ENCODE data around the gene MBD3L2. TPM values are rescaled to one million over a fixed set of nuclear protein-coding genes. Genes with fewer than 3 reads are reported as not detected.
"Not testable (repeated sequence)": the region's sequence is repeated elsewhere in the genome, so short reads cannot be mapped to it uniquely, and the experiment has no call there.

The MBD3L2 gene
- total RNA-seq (not detected), polyA plus RNA-seq (not detected)

GRCh38 chr19:7049021-7049420 is at the start of gene MBD3L2:
Gene MBD3L2, plus strand, starts transcription at chr19:7049321. Its CDS starts 53 bp downstream, at chr19:7049374.
- intact Hi-C loops (cut with DNase I); H3K36me3 ChIP-seq; H3K4me1 ChIP-seq; H3K4me3 ChIP-seq; DNase-seq; H3K27me3 ChIP-seq; H3K27ac ChIP-seq; FAIRE-seq; ATAC-seq; H3K9me3 ChIP-seq: not testable (repeated sequence)
- no CpG with 5 or more reads among the region's 7 CpGs for WGBS, 2 donors

GRCh38 chr19:6999933-7000332 is 49.2 kb upstream of the MBD3L2 start:
- H3K27ac ChIP-seq, result no peak overlapping the region
- H3K4me1 ChIP-seq, result no peaks in the 10 kb centered on the region
- 46 to 63% methylated on average over 7 of the region's 7 CpGs for WGBS, 2 donors
- no peak overlapping the region for H3K4me3 ChIP-seq
- no peak for FAIRE-seq
- no peaks in the 10 kb centered on the region for H3K9me3 ChIP-seq
- intact Hi-C loops (cut with DNase I), result no loop called here
- no peak for DNase-seq
- ATAC-seq, result no peak
- H3K27me3 ChIP-seq, result peaks cover 0 to 5% (median 0%) of the 10 kb centered on the region in 4 donors
- no peak for TF ChIP-seq CTCF (IDR thresholded peaks at IDR 0.05)
- no peaks in the 10 kb centered on the region for H3K36me3 ChIP-seq

- no peak overlapping the region for H3K27ac ChIP-seq
- ATAC-seq (peak in 1 of 4 donors; percentile 64), DNase-seq (no peak), FAIRE-seq (no peak)
- H3K4me1 ChIP-seq, result no peaks in the 10 kb centered on the region
- no peak overlapping the region for H3K4me3 ChIP-seq
- intact Hi-C loops (cut with DNase I), result no loop called here
- no peaks in the 10 kb centered on the region for H3K36me3 ChIP-seq
- H3K9me3 ChIP-seq, result no peaks in the 10 kb centered on the region
- 45 to 51% methylated on average over 3 of the region's 3 CpGs for WGBS, 2 donors
- peaks cover 0 to 5% (median 0%) of the 10 kb centered on the region in 4 donors for H3K27me3 ChIP-seq
- no peak for TF ChIP-seq CTCF (IDR thresholded peaks at IDR 0.05)
These were observed 48.8 kb upstream of the MBD3L2 start for GRCh38 chr19:7000333-7000732.

GRCh38 chr19:7000816-7001215 is 48.3 kb upstream of the MBD3L2 start:
- no peak for DNase-seq
- FAIRE-seq, result no peak
- H3K4me3 ChIP-seq, result no peak overlapping the region
- ATAC-seq, result no peak
- H3K27ac ChIP-seq, result no peak overlapping the region
- peaks cover 0 to 5% (median 0%) of the 10 kb centered on the region in 4 donors for H3K27me3 ChIP-seq
- no peaks in the 10 kb centered on the region for H3K4me1 ChIP-seq
- no peaks in the 10 kb centered on the region for H3K36me3 ChIP-seq
- TF ChIP-seq CTCF (IDR thresholded peaks at IDR 0.05), result no peak
- no peaks in the 10 kb centered on the region for H3K9me3 ChIP-seq
- WGBS, 2 donors, result 40 to 43% methylated on average over 1 of the region's 1 CpG
- intact Hi-C loops (cut with DNase I), result no loop called here

GRCh38 chr19:7004313-7004931 is 44.7 kb upstream of the MBD3L2 start:
- H3K9me3 ChIP-seq, result no peaks in the 10 kb centered on the region
- 46 to 50% methylated on average over 18 of the region's 18 CpGs for WGBS, 2 donors
- H3K27me3 ChIP-seq, result peaks cover 0 to 5% (median 0%) of the 10 kb centered on the region in 4 donors
- ATAC-seq (peak in 3 of 4 donors; percentile 65 to 74 (median 67)), FAIRE-seq (no peak), DNase-seq (no peak)
- intact Hi-C loops (cut with DNase I), result no loop called here
- no peak overlapping the region for H3K4me3 ChIP-seq
- TF ChIP-seq CTCF (IDR thresholded peaks at IDR 0.05), result peak; percentile 23 to 86 (median 58)
- H3K4me1 ChIP-seq, result no peaks in the 10 kb centered on the region
- H3K36me3 ChIP-seq, result no peaks in the 10 kb centered on the region
- H3K27ac ChIP-seq, result no peak overlapping the region

Data from pancreas (tissue), 10 donors.